ENCODE data around the gene AKR1B15.
A peak's percentile ranks its signal among the peaks of the same experiment; 100 is the strongest.
"Not testable (repeated sequence)": the region's sequence is repeated elsewhere in the genome, so short reads cannot be mapped to it uniquely, and the experiment has no call there.

Gene AKR1B15

GRCh38 chr7:134567368-134567767, 18.5 kb downstream of the AKR1B15 start:
- DNase-seq: no peak

DNA sequence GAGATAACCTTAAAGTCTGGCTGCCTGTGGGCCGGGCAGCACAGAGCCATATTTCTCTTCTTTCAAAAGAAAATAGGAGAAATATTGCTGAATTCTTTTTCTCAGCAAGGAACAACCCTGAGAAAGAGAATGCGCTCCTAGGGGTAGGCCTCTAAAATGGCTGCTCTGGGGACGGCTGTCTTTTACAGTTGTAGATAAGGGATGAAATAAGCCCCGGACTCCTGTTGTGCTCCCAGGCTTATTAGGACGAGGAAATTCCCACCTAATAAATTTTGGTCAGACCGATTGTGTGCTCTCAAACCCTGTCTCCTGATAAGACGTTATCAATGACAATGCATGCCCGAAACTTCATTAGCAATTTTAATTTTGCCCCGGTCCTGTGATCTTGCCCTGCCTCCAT, 21.1 kb downstream of the AKR1B15 start:
- not testable (repeated sequence) for DNase-seq

DNA sequence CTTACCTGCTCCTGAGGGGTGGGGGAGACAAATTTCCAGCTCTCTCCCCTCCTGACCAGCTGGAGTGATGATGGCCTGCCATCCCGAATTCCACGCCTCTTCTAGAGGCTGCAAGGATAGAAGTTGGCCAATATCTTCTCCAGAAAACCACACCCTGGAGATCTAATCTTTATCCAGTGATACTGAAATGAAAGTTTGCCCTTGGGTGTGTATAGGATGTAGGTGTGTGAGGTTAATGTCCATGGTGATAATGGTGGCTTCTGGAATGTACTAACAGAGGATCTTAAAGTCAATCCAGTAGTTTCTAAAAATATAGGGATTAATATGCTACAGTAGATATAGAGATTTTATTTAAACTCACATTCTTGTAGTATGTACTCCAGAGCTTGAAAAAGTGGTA, 22.2 kb downstream of the AKR1B15 start:
- no peak for DNase-seq

- DNase-seq: no peak
Measured at GRCh38 chr7:134571746-134572461, 23.0 kb downstream of the AKR1B15 start.

DNA sequence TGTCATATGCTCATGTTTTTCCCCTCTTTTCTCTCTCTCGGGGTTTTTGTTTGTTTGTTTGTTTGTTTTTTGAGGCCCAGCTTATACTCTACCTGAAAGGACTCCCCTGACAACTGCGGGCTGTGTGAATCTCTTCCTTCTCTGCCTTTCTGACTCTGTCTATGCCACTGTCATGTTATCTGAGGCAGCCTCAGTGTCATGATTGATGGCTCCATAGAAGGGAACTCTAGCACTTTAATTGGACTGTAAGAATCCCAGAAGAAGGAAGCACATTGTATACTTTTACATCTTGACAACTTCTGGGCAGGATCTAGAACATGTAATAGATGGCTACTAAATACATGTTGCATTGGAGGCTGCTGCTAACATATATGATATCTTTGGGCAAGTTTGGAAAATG, 25.4 kb downstream of the AKR1B15 start:
- DNase-seq: no peak

GRCh38 chr7:134584290-134584689, 35.4 kb downstream of the AKR1B15 start:
- no peak for DNase-seq

DNA sequence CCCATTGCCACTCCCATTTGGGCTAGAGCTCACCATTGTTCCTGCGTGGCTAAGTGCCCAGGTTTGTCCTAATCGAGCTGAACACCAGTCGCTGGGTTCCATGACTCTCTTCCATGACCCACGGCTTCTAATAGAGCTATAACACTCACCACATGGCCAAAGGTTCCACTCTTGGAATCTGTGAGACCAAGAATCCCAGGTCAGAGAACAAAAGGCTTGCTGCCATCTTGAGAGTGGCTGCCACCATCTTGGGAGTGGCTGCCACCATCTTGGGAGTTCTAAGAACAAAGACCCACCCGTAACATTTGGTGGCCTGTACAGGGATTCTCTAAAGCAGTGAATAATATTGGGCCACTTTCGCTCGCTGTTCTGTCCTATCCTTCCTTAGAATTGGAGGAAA, 37.0 kb downstream of the AKR1B15 start:
- no peak for DNase-seq

GRCh38 chr7:134587750-134588149, 38.8 kb downstream of the AKR1B15 start:
- DNase-seq: no peak

- no peak for DNase-seq
Measured at GRCh38 chr7:134589491-134589941, 40.6 kb downstream of the AKR1B15 start.

DNA sequence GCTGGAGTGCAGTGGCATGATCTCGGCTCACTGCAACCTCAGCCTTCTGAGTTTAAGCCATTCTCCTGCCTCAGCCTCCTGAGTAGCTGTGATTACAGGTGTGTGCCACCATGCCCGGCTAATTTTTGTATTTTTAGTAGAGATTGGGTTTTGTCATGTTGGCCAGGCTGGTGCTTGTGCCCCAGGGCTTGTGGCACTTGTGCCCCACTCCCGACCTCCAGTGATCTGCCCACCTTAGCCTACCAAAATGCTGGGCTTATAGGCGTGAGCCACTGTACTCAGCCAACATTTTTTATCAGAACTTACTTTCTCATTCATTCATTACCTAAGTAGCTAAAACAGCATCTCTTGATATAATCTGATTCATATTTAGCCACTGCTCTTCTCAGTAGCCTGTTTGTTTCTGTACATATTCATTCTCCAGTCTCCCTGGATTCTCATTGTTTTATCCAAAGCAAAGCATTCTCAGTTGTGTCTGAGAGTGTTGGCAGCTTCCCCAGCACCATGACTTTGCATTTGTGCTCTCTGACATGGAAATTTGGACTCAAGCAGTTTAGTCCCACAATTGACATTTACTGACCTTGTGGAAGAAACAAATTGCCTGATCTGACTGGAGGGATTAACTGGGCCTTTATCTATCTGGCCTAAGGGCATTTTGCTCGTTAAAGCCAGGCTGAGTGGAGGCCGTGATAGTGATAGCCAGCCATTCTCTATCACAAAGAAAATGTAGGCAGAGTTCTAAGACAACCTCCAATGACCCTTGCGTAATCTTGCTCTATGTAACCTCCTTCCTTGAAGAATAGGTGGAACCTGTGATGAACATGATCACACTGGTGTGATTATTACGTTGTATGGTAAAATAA, 44.9 kb downstream of the AKR1B15 start:
- no peak for DNase-seq

DNA sequence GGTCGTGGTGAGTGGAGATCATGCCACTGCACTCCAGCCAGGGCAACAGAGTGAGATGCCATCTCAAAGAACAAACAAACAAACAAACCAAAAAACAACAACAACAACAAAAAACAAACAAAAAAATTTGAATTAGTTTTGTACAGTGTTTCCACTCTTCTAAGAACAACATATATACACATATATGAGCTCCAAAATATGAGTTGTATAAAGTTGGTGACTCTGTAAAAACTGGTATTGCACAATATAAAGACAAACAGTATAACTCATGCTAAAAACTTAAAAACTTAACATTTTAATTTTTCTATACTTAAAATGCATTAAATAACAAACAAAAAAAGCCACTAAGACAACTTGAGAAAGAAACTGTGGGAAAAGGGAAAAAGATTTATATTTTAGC, 46.0 kb downstream of the AKR1B15 start:
- DNase-seq: no peak

DNA sequence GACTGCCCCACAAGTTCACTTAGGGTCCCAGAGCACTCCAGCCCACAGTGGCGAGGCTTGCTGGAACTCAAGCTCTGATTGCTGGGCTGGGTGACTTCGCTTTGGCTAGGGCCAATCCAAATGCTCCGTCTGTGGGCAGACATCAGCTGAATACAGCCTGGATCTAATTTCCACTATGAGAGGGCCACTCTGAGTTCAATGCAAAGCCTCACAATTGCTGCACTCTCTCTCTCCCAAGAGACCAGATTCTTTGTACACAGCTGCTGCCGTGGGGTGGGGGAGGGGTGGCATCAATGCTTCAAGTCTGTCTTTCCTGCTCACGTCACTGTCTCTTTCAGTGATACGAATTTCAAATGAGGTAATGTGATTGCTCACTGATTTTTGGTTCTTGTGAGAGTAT, 50.5 kb downstream of the AKR1B15 start:
- no peak for DNase-seq

- DNase-seq: no peak
Measured at GRCh38 chr7:134601459-134601858, 52.5 kb downstream of the AKR1B15 start.

DNA sequence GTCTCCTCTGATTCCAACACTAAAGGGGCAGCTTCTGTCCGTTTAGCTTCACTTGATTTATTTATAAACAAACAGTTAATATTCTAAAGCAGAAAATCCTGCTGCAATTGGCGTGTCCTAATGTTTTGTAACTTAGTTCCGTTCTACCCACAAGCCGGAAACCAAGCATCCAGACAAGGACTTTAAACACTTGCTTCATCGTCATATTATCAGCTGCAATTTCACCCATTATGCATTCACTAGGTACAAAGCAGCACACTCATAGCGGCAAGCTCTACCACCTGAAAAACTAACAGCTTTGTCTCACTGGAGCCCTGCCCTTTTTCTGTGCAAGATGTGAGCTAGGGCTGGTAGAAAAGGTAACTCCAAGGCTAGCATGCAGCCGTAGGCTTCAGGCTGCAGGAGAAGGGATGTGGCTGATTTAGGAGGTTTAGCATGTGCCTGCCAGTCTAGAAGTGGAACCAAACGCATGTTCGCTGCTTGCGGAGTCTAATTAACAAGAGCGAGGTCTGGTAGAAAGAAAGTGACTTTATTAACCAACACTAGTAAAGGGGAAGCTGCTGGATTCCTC, 54.1 kb downstream of the AKR1B15 start:
- no peak for DNase-seq

- peak; percentile 55 for DNase-seq
Measured at GRCh38 chr7:134605978-134606923, 57.3 kb downstream of the AKR1B15 start.

DNA sequence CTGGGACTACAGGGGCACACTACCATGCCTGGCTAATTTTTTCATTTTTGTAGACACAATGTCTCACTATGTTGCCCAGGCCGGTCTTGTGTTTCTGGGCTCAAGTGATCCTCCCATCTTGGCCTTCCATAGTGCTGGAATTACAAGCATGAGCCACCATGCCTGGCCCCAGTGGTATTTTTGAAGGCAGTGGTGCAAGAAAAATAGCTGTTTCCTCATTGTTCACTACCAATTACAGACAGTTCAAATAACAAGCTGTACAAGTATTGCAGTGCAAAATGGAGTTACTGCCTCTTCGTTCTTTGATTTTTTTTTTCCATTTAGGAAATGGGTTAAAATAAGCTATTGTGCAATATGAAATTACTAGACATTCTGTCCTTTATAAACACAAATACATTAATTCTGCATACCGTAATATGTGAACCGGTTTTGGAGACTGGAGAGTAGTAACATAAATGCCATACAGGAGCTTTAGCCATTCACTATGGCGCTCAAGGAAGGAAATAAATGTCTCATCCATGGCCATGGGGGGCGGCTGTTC, 62.8 kb downstream of the AKR1B15 start:
- DNase-seq: no peak

DNA sequence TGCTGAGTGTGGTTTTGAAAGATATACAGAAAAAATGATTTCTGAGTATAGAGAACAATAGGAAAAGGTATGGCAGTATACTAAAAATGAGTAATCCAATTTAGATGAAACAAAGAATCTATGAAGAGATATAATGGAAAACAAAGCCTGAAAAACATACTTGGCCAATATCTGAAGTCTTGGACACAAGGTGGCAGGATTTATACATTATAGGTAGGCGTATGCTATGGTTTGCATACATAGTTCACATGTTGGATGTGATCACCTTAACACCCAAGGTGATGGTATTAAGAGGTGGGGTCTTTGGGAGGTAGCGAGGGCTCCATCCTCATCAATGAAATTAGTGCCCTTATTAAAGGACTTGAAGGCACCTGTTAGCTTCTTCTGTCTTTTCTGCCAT, 63.3 kb downstream of the AKR1B15 start:
- no peak for DNase-seq

GRCh38 chr7:134613623-134614347, 64.9 kb downstream of the AKR1B15 start:
- DNase-seq: no peak

- no peak for DNase-seq
Measured at GRCh38 chr7:134616611-134617010, 67.7 kb downstream of the AKR1B15 start.

- DNase-seq: no peak
Measured at GRCh38 chr7:134618756-134619530, 70.0 kb downstream of the AKR1B15 start.
